Astrocyte (in vitro differentiated cells and primary cell): Measurements from ENCODE around the gene PPRC1.

Experiments used
- EZH2 ChIP-seq: IDR thresholded peaks from 2 replicates; pipeline ENCODE4 v1.6.1; 2012; ENCODE audit warnings: mild to moderate bottlenecking, low read length, inconsistent platforms; ENCODE audit not compliant: insufficient read depth
- TF ChIP-seq, protein P1 (sequence below): IDR thresholded peaks from 2 replicates; pipeline ENCODE4 v1.5.1; 2011; ENCODE audit warnings: low read depth, mild to moderate bottlenecking, inconsistent platforms, low read length, moderate library complexity; ENCODE audit not compliant: insufficient read depth

DNA sequence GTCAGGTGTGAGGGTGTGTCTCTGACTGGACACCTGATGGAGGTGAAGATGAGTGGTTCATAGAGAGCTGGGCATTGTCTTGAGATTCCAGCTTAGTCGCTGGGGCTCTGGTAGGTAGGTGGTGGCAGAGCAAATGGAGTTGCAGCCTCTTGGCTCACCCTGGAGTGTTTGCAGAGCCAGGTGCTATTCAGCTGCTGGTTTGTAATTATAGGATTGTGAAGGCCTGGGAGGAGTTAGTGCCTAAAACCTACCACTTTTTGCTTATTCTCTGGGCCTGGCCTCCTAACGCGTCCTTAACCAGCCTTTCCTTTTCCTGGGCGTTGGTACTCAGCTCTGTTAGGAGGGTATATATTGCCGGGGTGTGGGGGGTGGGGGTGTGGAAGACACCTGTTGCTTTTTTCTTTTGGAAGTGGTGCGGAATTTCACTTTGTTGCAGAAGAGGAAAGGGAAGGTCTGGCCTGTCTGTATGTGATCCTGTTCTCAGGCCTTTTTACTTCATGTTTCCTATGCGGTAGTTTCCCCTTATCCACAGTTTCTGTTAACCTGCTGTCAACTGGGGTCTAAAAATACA is 3.2 kb downstream of the PPRC1 start:
- TF ChIP-seq, protein P1, sequence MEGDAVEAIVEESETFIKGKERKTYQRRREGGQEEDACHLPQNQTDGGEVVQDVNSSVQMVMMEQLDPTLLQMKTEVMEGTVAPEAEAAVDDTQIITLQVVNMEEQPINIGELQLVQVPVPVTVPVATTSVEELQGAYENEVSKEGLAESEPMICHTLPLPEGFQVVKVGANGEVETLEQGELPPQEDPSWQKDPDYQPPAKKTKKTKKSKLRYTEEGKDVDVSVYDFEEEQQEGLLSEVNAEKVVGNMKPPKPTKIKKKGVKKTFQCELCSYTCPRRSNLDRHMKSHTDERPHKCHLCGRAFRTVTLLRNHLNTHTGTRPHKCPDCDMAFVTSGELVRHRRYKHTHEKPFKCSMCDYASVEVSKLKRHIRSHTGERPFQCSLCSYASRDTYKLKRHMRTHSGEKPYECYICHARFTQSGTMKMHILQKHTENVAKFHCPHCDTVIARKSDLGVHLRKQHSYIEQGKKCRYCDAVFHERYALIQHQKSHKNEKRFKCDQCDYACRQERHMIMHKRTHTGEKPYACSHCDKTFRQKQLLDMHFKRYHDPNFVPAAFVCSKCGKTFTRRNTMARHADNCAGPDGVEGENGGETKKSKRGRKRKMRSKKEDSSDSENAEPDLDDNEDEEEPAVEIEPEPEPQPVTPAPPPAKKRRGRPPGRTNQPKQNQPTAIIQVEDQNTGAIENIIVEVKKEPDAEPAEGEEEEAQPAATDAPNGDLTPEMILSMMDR = no peak
- TF ChIP-seq EZH2 = no peak
